ENCODE measurements around the gene TRAK1.

DNA sequence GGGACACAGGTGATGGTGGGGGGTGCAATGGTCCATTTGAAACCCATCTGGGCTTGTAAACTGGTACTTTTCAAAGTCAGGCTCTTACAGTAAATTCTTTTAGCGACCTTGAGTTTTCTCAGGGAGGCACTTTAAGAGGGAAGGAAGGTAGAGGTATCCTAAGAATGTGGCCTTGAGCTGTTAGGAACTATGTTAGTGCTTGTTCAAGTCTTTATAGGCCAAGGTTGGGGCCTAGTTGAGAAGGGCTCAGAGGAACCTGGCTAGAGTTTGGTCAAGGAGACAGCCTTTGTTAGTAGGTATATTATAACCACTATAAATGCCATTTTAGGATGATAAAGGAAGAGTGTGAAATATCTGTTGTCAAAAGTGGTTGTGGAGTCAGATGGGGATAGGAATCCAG is 184.1 kb downstream of the TRAK1 start:
- TF ChIP-seq, protein P1, sequence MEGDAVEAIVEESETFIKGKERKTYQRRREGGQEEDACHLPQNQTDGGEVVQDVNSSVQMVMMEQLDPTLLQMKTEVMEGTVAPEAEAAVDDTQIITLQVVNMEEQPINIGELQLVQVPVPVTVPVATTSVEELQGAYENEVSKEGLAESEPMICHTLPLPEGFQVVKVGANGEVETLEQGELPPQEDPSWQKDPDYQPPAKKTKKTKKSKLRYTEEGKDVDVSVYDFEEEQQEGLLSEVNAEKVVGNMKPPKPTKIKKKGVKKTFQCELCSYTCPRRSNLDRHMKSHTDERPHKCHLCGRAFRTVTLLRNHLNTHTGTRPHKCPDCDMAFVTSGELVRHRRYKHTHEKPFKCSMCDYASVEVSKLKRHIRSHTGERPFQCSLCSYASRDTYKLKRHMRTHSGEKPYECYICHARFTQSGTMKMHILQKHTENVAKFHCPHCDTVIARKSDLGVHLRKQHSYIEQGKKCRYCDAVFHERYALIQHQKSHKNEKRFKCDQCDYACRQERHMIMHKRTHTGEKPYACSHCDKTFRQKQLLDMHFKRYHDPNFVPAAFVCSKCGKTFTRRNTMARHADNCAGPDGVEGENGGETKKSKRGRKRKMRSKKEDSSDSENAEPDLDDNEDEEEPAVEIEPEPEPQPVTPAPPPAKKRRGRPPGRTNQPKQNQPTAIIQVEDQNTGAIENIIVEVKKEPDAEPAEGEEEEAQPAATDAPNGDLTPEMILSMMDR (IDR thresholded peaks at IDR 0.05; ENCODE audit: low read depth, low read length), result no peak
- no peak for TF ChIP-seq EZH2phosphoT487 (IDR thresholded peaks at IDR 0.05; ENCODE audit: low read depth)

All from OCI-LY3 (cell line).